Astrocyte (in vitro differentiated cells and primary cell): Measurements from ENCODE around the gene FAT1.

Experiments
- CTCF ChIP-seq: IDR thresholded peaks from 2 replicates; pipeline ENCODE4 v1.5.1; 2011; ENCODE audit warnings: low read depth, mild to moderate bottlenecking, inconsistent platforms, low read length, moderate library complexity; ENCODE audit not compliant: insufficient read depth
- EZH2 ChIP-seq: IDR thresholded peaks from 2 replicates; pipeline ENCODE4 v1.6.1; 2012; ENCODE audit warnings: mild to moderate bottlenecking, low read length, inconsistent platforms; ENCODE audit not compliant: insufficient read depth

GRCh38 chr4:186707996-186708395, 15.7 kb downstream of the FAT1 start:
- TF ChIP-seq CTCF (no peak), EZH2 (no peak)
